Osteocyte (in vitro differentiated cells): ENCODE data around the gene RNF208. TPM values are rescaled to one million over a fixed set of nuclear protein-coding genes. Genes with fewer than 3 reads are reported as not detected.

Experiments used
- DNase-seq: peaks from one replicate; pipeline ENCODE4 v3.0.0; 2021; ENCODE audit warnings: mixed read lengths; ENCODE audit not compliant: unreplicated experiment; ENCODE audit errors: extremely low spot score
- H3K27ac Mint-ChIP-seq: one replicate; pipeline ENCODE4 v1.8.0; 2021; ENCODE audit warnings: mild to moderate bottlenecking, mixed read lengths; ENCODE audit not compliant: unreplicated experiment
- H3K27me3 Mint-ChIP-seq: one replicate; pipeline ENCODE4 v1.8.0; 2021; ENCODE audit warnings: mixed read lengths; ENCODE audit not compliant: unreplicated experiment
- H3K36me3 Mint-ChIP-seq: one replicate; pipeline ENCODE4 v1.8.0; 2021; ENCODE audit warnings: mixed read lengths; ENCODE audit not compliant: unreplicated experiment
- H3K4me1 Mint-ChIP-seq: one replicate; pipeline ENCODE4 v1.8.0; 2021; ENCODE audit warnings: mixed read lengths; ENCODE audit not compliant: unreplicated experiment
- H3K4me3 Mint-ChIP-seq: one replicate; pipeline ENCODE4 v1.8.0; 2021; ENCODE audit warnings: mild to moderate bottlenecking, moderate library complexity, mixed read lengths; ENCODE audit not compliant: unreplicated experiment
- H3K9me3 Mint-ChIP-seq: one replicate; pipeline ENCODE4 v1.8.0; 2021; ENCODE audit warnings: mixed read lengths; ENCODE audit not compliant: unreplicated experiment
- CTCF ChIP-seq: fragments of 200-600 bp; sonication (generic); IDR thresholded peaks from 2 replicates; pipeline ENCODE4 v1.5.0; 2021; ENCODE audit warnings: antibody characterized with exemption, mild to moderate bottlenecking, moderate library complexity
- total RNA-seq: library from RNA; stranded (reverse); gene quantifications from 2 replicates; pipeline ENCODE4 v1.2.1, GENCODE V29; 2021

RNF208 gene
- total RNA-seq, 1 donor from 2014 or later: 7.2 TPM

DNA sequence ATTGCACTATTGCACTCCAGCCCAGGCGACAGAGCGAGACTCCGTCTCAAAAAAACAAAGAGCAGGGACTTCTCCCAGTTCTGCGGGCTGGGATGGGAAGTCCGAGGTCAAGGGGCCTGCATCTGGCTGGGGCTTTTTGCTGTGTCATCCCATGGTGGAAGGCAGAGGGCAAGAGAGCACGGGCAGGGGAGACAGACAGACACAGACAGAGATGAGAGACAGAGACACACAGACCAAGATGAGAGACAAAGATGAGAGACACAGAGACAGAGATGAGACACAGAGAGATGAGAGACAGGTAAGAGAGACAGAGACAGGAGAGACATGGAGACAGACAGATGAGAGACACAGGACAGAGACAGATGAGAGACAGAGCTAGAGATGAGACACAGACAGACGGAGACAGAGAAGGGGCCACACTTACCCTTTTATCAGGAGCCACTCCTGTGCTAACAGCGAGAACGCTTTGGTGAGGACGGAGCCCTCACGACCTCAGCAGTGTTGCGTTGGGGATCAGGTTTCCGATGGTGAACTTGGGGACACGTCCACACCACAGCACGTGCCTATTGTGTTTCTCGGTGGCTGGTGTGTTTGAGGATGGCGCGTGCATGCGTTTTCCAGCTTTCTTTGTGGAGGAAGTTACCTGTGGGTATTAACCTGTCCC lies 46.6 kb upstream of the RNF208 start:
- peaks cover 18% of the 10 kb centered on the region for H3K36me3 Mint-ChIP-seq
- no peak for DNase-seq
- H3K4me3 Mint-ChIP-seq: no peak overlapping the region
- H3K27ac Mint-ChIP-seq: peak overlapping the region; percentile 49
- no peak for TF ChIP-seq CTCF
- H3K27me3 Mint-ChIP-seq: no peaks in the 10 kb centered on the region
- no peaks in the 10 kb centered on the region for H3K9me3 Mint-ChIP-seq
- peaks cover 10% of the 10 kb centered on the region for H3K4me1 Mint-ChIP-seq

- Mint-ChIP-seq H3K27ac (peak overlapping the region; percentile 27), H3K27me3 (no peaks in the 10 kb centered on the region), H3K4me3 (no peak overlapping the region), H3K9me3 (no peaks in the 10 kb centered on the region), H3K36me3 (peaks cover 18% of the 10 kb centered on the region), H3K4me1 (peaks cover 10% of the 10 kb centered on the region)
- DNase-seq: no peak
- TF ChIP-seq CTCF: no peak
Measured at GRCh38 chr9:137267933-137268355, 45.9 kb upstream of the RNF208 start.

GRCh38 chr9:137266585-137267453 lies 44.8 kb upstream of the RNF208 start:
- Mint-ChIP-seq H3K27ac (no peak overlapping the region), H3K27me3 (no peaks in the 10 kb centered on the region), H3K4me1 (peaks cover 13% of the 10 kb centered on the region)

DNA sequence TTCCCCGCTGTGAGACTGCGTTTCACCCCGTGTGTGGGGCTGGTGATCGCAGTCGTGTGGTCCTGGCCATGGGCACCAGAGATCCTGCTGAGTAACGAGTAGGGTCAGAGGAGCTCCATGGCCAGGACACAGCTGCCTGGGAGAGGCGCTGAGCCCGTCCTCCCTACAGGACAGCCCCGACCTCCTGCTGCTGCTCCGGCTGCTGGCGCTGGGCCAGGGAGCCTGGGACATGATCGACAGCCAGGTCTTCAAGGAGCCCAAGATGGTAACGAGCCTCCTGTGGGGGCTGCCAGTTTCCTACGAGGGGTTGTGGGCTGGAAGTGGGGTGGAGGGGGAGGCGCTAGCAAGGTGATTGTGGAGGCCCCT lies 44.1 kb upstream of the RNF208 start:
- no peak for TF ChIP-seq CTCF
- Mint-ChIP-seq H3K27ac (no peak overlapping the region), H3K36me3 (peaks cover 15% of the 10 kb centered on the region), H3K4me3 (no peak overlapping the region), H3K9me3 (no peaks in the 10 kb centered on the region), H3K27me3 (no peaks in the 10 kb centered on the region), H3K4me1 (peaks cover 17% of the 10 kb centered on the region)
- DNase-seq: no peak

More at GRCh38 chr9:137266585-137267453, 44.8 kb upstream of the RNF208 start:
- Mint-ChIP-seq H3K36me3 (peaks cover 18% of the 10 kb centered on the region), H3K4me3 (no peak overlapping the region), H3K9me3 (no peaks in the 10 kb centered on the region)
- DNase-seq: no peak
- TF ChIP-seq CTCF: no peak

DNA sequence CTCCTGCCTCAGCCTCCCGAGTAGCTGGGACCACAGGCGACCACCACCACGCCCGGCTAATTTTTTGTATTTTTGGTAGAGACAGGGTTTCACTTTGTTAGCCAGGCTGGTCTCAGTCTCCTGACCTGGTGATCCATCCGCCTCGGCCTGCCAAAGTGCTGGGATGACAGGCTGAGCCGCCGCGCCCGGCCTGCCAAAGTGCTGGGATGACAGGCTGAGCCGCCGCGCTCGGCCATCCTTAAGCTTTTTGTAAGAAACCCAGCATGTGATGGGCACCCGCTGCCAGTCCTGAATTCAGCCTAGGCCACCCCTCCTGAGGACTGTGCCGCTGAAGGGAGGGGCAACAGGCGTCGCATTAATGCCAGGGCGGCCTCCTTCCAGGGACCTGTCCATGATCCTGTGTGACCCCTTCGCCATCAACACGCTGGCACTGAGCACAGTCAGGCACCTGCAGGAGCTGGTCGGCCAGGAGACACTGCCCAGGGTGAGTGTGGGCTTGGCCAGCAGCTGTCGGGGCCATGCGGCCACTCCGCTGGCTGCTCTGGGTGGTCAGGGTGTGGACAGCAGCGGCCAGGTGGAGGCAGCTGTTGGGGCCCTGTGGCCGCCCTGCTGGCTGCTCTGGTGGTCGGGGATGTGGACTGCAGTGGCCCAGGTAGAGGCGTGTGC lies 43.6 kb upstream of the RNF208 start:
- Mint-ChIP-seq H3K27ac (no peak overlapping the region), H3K9me3 (no peaks in the 10 kb centered on the region), H3K4me3 (no peak overlapping the region), H3K4me1 (peaks cover 17% of the 10 kb centered on the region), H3K36me3 (peaks cover 15% of the 10 kb centered on the region), H3K27me3 (no peaks in the 10 kb centered on the region)
- TF ChIP-seq CTCF: no peak
- DNase-seq: no peak
